Smooth muscle cell (in vitro differentiated cells): ENCODE results near the gene CALB2. TPM values are rescaled to one million over a fixed set of nuclear protein-coding genes. Genes with fewer than 3 reads are reported as not detected.

Experiments used
- DNase-seq: peaks from one replicate; lab custom pipeline; 2025; ENCODE audit not compliant: unreplicated experiment; lab: John Stamatoyannopoulos, UW
- H2AFZ ChIP-seq: fragments of 200-600 bp; sonication (generic); 2 replicates; pipeline ENCODE4 v1.6.0; 2016; ENCODE audit warnings: antibody characterized with exemption, low read depth, mild to moderate bottlenecking
- H3F3A ChIP-seq: fragments of 200-600 bp; sonication (generic); 2 replicates; pipeline ENCODE4 v1.6.0; 2017; ENCODE audit warnings: antibody characterized with exemption, low read depth
- H3K27ac ChIP-seq: fragments of 200-600 bp; sonication (generic); 2 replicates; pipeline ENCODE4 v1.5.1; 2016; ENCODE audit warnings: low read depth, mild to moderate bottlenecking
- H3K27me3 ChIP-seq: fragments of 200-600 bp; sonication (generic); 2 replicates; pipeline ENCODE4 v1.6.1; 2016; ENCODE audit warnings: low read depth, mild to moderate bottlenecking
- H3K36me3 ChIP-seq: fragments of 200-600 bp; sonication (generic); 2 replicates; pipeline ENCODE4 v1.5.1; 2016; ENCODE audit warnings: low read depth
- H3K4me1 ChIP-seq: fragments of 200-600 bp; sonication (generic); 2 replicates; pipeline ENCODE4 v1.5.1; 2016; ENCODE audit warnings: low read depth
- H3K4me2 ChIP-seq: fragments of 200-600 bp; sonication (generic); 2 replicates; pipeline ENCODE4 v1.6.0; 2016; ENCODE audit warnings: mild to moderate bottlenecking
- H3K4me3 ChIP-seq: fragments of 200-600 bp; sonication (generic); 2 replicates; pipeline ENCODE4 v1.5.1; 2016; ENCODE audit warnings: mild to moderate bottlenecking
- H3K79me2 ChIP-seq: fragments of 200-600 bp; sonication (generic); 2 replicates; pipeline ENCODE4 v1.6.0; 2016; ENCODE audit warnings: low read depth, mild to moderate bottlenecking
- H3K9ac ChIP-seq: fragments of 200-600 bp; sonication (generic); 2 replicates; pipeline ENCODE4 v1.6.0; 2016; ENCODE audit warnings: low read depth
- H3K9me3 ChIP-seq: fragments of 200-600 bp; sonication (generic); replicated peaks from 2 replicates; pipeline ENCODE4 v1.5.1; 2016; ENCODE audit warnings: low read depth
- H4K20me1 ChIP-seq: fragments of 200-600 bp; sonication (generic); 2 replicates; pipeline ENCODE4 v1.6.0; 2016; ENCODE audit warnings: low read depth
- WGBS: methylation state at CpG from one replicate; pipeline ENCODE4 v1.1.7; 2016; ENCODE audit warnings: low lambda C conversion rate; 5-methylcytosine and 5-hydroxymethylcytosine counted together
- polyA plus RNA-seq: library from polyadenylated mRNA; unstranded; fragments of >200 nt; fragmentation: Nextera tagmentation; extraction: Ambion mirVana; gene quantifications from 2 replicates; pipeline ENCODE4 v1.2.1, GENCODE V29; 2016
- total RNA-seq: library from RNA; depleted of rRNA; stranded (reverse); fragments of >200 nt; gene quantifications from 2 replicates; pipeline ENCODE4 v1.2.3, GENCODE V29; 2014
- TF ChIP-seq, protein P1 (sequence below): fragments of 200-600 bp; sonication (generic); IDR thresholded peaks from 2 replicates; pipeline ENCODE4 v1.5.1; 2017; ENCODE audit warnings: borderline replicate concordance, mild to moderate bottlenecking, antibody characterized with exemption; ENCODE audit not compliant: insufficient read depth, poor library complexity, severe bottlenecking

CALB2 gene
- total and polyA plus RNA-seq, 2 experiments from 2014 or later = 23.6 to 60.7 TPM

DNA sequence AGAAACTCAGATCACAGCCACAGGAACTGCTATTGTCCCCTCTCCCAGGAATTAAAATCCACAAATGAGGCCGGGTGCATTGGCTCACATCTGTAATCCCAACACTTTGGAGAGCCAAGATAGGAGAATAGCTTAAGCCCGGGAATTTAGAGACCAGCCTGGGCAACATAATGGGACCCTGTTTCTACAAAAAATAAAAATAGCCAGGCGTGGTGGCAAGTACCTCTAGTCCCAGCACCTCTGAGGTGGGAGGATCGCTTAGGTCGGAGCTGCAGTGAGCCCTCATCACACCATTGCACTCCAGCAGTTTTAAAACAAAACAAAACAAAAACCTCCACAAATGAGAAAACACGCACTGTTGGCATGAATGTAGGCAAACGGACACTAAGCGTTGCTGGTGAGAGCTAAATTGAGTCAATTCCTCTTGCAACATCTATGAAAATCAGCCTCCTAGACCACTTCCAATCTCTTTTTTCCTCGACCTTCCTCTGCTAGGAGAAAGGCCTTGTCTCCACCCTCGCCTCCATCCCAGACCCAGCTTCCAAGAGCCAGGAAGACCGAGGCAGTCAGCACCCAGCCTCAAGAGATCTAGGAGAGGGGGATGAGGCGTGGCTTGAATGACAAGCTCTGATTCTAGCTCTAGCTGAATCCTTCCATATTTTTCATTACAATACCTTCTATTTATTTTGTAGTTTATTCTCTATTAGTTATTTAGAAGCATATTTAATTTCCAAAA, 68.5 kb downstream of the CALB2 start:
- Histone ChIP-seq H4K20me1 (no peaks in the 10 kb centered on the region), H3K79me2 (no peaks in the 10 kb centered on the region), H3K9me3 (no peaks in the 10 kb centered on the region), H3K4me3 (no peak overlapping the region), H3K4me1 (no peaks in the 10 kb centered on the region), H2AFZ (no peak overlapping the region), H3K4me2 (peak overlapping the region; percentile 74), H3K36me3 (no peaks in the 10 kb centered on the region), H3K9ac (no peak overlapping the region), H3F3A (peaks cover 12% of the 10 kb centered on the region), H3K27ac (no peak overlapping the region), H3K27me3 (peaks cover 36% of the 10 kb centered on the region)
- 64% methylated on average over 12 of the region's 12 CpGs for WGBS
- TF ChIP-seq, protein P1, sequence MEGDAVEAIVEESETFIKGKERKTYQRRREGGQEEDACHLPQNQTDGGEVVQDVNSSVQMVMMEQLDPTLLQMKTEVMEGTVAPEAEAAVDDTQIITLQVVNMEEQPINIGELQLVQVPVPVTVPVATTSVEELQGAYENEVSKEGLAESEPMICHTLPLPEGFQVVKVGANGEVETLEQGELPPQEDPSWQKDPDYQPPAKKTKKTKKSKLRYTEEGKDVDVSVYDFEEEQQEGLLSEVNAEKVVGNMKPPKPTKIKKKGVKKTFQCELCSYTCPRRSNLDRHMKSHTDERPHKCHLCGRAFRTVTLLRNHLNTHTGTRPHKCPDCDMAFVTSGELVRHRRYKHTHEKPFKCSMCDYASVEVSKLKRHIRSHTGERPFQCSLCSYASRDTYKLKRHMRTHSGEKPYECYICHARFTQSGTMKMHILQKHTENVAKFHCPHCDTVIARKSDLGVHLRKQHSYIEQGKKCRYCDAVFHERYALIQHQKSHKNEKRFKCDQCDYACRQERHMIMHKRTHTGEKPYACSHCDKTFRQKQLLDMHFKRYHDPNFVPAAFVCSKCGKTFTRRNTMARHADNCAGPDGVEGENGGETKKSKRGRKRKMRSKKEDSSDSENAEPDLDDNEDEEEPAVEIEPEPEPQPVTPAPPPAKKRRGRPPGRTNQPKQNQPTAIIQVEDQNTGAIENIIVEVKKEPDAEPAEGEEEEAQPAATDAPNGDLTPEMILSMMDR = no peak
- DNase-seq = no peak

DNA sequence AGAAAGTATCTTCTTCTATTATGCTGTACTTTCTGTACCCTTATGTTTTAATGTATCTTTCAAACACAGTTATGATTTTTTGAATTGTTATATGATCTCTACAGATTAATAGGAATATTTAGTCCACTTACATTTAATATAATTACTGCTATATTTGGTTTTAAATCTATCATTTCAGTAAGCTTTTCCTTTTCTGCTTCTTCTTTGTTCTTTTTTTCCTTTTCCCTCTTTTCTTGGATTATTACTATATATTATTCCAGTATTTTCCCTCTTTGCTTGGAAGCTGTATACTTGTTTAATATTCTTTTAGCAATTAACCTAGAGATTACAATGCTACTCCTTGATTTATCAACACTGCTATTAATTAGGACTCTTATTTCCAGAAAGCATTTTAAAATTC, 69.9 kb downstream of the CALB2 start:
- Histone ChIP-seq H3K27ac (no peak overlapping the region), H3K4me1 (no peaks in the 10 kb centered on the region), H3K9ac (no peak overlapping the region), H2AFZ (no peak overlapping the region), H3K36me3 (no peaks in the 10 kb centered on the region), H3K27me3 (peaks cover 32% of the 10 kb centered on the region), H3K79me2 (no peaks in the 10 kb centered on the region), H4K20me1 (no peaks in the 10 kb centered on the region), H3K4me3 (no peak overlapping the region), H3K4me2 (no peak overlapping the region), H3F3A (peaks cover 12% of the 10 kb centered on the region), H3K9me3 (no peaks in the 10 kb centered on the region)
- TF ChIP-seq, protein P1 = no peak
- DNase-seq = no peak

DNA sequence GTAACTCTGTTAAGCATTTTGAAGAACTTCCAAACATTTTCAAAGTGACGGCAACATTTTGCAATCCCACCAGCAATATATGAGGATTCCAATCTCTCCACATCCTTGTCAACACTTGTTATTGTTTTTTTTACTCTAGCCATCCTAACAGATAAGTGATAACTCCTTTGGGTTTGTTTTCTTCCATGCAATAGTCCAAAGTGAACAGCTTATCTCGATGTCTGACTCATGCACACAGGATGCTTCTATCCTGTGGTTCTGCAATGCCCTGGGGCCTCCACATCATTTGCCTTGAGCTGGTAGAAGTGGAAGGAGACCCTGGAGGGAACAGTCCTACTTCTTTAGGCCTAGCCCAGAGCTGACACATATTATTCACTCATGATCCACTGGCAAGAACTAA, 70.4 kb downstream of the CALB2 start:
- Histone ChIP-seq H3K36me3 (no peaks in the 10 kb centered on the region), H3K9me3 (no peaks in the 10 kb centered on the region), H3K4me2 (no peak overlapping the region), H3F3A (peaks cover 12% of the 10 kb centered on the region), H3K27me3 (peaks cover 27% of the 10 kb centered on the region), H3K4me3 (no peak overlapping the region), H2AFZ (no peak overlapping the region), H3K9ac (no peak overlapping the region), H3K4me1 (no peaks in the 10 kb centered on the region), H4K20me1 (no peaks in the 10 kb centered on the region), H3K27ac (no peak overlapping the region), H3K79me2 (no peaks in the 10 kb centered on the region)
- TF ChIP-seq, protein P1 = no peak
- WGBS = 62% methylated on average over 2 of the region's 2 CpGs
- DNase-seq = no peak

DNA sequence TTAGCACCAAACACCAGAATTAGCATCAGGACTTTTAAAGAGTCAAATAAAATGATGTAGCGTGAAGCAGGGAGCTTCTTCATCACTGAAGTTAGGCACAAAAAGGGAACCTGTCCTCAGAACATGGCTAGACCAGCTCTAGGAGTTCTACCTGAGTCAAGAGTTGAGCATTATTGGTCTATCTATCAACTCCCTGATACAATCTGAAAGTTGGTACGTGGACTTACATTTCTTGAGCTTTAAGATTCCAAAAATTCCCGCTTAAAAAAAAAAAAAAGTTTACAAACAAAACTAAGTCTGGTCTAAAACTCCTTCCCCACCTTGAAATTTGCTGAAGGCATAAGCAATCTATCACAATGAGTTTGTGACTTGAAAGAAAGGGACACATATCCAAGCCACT, 71.1 kb downstream of the CALB2 start:
- no peaks in the 10 kb centered on the region for H3K9me3 ChIP-seq
- H4K20me1 ChIP-seq = no peaks in the 10 kb centered on the region
- H3K27me3 ChIP-seq = peaks cover 20% of the 10 kb centered on the region
- 75% methylated on average over 3 of the region's 3 CpGs for WGBS
- no peak for DNase-seq
- H3K9ac ChIP-seq = no peak overlapping the region
- H3K4me1 ChIP-seq = no peaks in the 10 kb centered on the region
- H3F3A ChIP-seq = peaks cover 12% of the 10 kb centered on the region
- no peaks in the 10 kb centered on the region for H3K36me3 ChIP-seq
- TF ChIP-seq, protein P1 = no peak
- no peaks in the 10 kb centered on the region for H3K79me2 ChIP-seq
- H3K4me3 ChIP-seq = no peak overlapping the region
- no peak overlapping the region for H3K27ac ChIP-seq
- no peak overlapping the region for H3K4me2 ChIP-seq
- H2AFZ ChIP-seq = no peak overlapping the region
